ENCODE measurements around the gene SEMA3B. TPM values are rescaled to one million over a fixed set of nuclear protein-coding genes. Genes with fewer than 3 reads are reported as not detected.
"Not testable (repeated sequence)": the region's sequence is repeated elsewhere in the genome, so short reads cannot be mapped to it uniquely, and the experiment has no call there.

SEMA3B gene
- total RNA-seq, 1 experiment from 2014 or later = 0.43 TPM

GRCh38 chr3:50242851-50243542 lies 25.9 kb upstream of the SEMA3B start:
- DNase-seq (ENCODE audit: low spot score) = no peak
- POLR2A ChIA-PET (ENCODE audit: low non-redundant PET) = interaction anchor here (0.5 kb wide), 1 partner anchor 1142 kb away, joined by 3 read pairs; the partner anchor contains the start of gene MANF
- BruUV-seq (replicated peaks) = no TSS peak
- no peak overlapping the region for H3K4me3 ChIP-seq (ENCODE audit: low read depth, low read length, poor library complexity, severe bottlenecking)
- TF ChIP-seq CTCF (conservative IDR thresholded peaks at IDR 0.05; ENCODE audit: low read depth, low read length) (no peak), EZH2 (IDR thresholded peaks at IDR 0.05; ENCODE audit: borderline replicate concordance, low read depth, low read length, poor library complexity, severe bottlenecking) (no peak)
- peak overlapping the region; percentile 47 for H3K27ac ChIP-seq (ENCODE audit: low read depth, low read length, poor library complexity, severe bottlenecking)
- no peaks in the 10 kb centered on the region for H3K36me3 ChIP-seq (ENCODE audit: insufficient read depth, low read length, poor library complexity, severe bottlenecking)
- intact Hi-C loops (cut with micrococcal nuclease; ENCODE audit: unreplicated experiment) = no loop called here
- CTCF ChIA-PET = no interaction called here
- H3K9me3 ChIP-seq (ENCODE audit: low read depth, low read length, poor library complexity, severe bottlenecking) = no peaks in the 10 kb centered on the region
- peaks cover 23% of the 10 kb centered on the region for H3K4me1 ChIP-seq (ENCODE audit: insufficient read depth, low read length, poor library complexity, severe bottlenecking)
- H3K27me3 ChIP-seq (replicated peaks; ENCODE audit: insufficient read depth, low read depth, low read length, poor library complexity) = no peaks in the 10 kb centered on the region

- intact Hi-C loops (cut with micrococcal nuclease; ENCODE audit: unreplicated experiment) = no loop called here
- Histone ChIP-seq H3K36me3 (ENCODE audit: insufficient read depth, low read length, poor library complexity, severe bottlenecking) (no peaks in the 10 kb centered on the region), H3K9me3 (ENCODE audit: low read depth, low read length, poor library complexity, severe bottlenecking) (no peaks in the 10 kb centered on the region), H3K27me3 (replicated peaks; ENCODE audit: insufficient read depth, low read depth, low read length, poor library complexity) (no peaks in the 10 kb centered on the region), H3K27ac (ENCODE audit: low read depth, low read length, poor library complexity, severe bottlenecking) (no peak overlapping the region), H3K4me3 (ENCODE audit: low read depth, low read length, poor library complexity, severe bottlenecking) (no peak overlapping the region), H3K4me1 (ENCODE audit: insufficient read depth, low read length, poor library complexity, severe bottlenecking) (peaks cover 23% of the 10 kb centered on the region)
- TF ChIP-seq CTCF (conservative IDR thresholded peaks at IDR 0.05; ENCODE audit: low read depth, low read length) (no peak), EZH2 (IDR thresholded peaks at IDR 0.05; ENCODE audit: borderline replicate concordance, low read depth, low read length, poor library complexity, severe bottlenecking) (no peak)
- DNase-seq (ENCODE audit: low spot score) = no peak
- POLR2A ChIA-PET (ENCODE audit: low non-redundant PET) = interaction anchor here (0.5 kb wide), 1 partner anchor 1142 kb away, joined by 3 read pairs; the partner anchor contains the start of gene MANF
- no TSS peak for BruUV-seq (replicated peaks)
- CTCF ChIA-PET = no interaction called here
Observed at GRCh38 chr3:50243543-50243895, 25.4 kb upstream of the SEMA3B start.

- CTCF ChIA-PET = interaction anchor here (0.7 kb wide), 1 partner anchor 52 kb away, joined by 3 read pairs; no protein-coding TSS in a partner anchor
- not testable (repeated sequence) for H3K36me3 ChIP-seq (ENCODE audit: insufficient read depth, low read length, poor library complexity, severe bottlenecking)
Observed at GRCh38 chr3:50244813-50245212, 24.1 kb upstream of the SEMA3B start.

More at GRCh38 chr3:50244813-50245212, 24.1 kb upstream of the SEMA3B start:
- DNase-seq (ENCODE audit: low spot score); BruUV-seq (replicated peaks); H3K9me3 ChIP-seq (ENCODE audit: low read depth, low read length, poor library complexity, severe bottlenecking); intact Hi-C loops (cut with micrococcal nuclease; ENCODE audit: unreplicated experiment); H3K27ac ChIP-seq (ENCODE audit: low read depth, low read length, poor library complexity, severe bottlenecking); H3K4me3 ChIP-seq (ENCODE audit: low read depth, low read length, poor library complexity, severe bottlenecking); H3K27me3 ChIP-seq (replicated peaks; ENCODE audit: insufficient read depth, low read depth, low read length, poor library complexity): not testable (repeated sequence)
- peaks cover 23% of the 10 kb centered on the region for H3K4me1 ChIP-seq (ENCODE audit: insufficient read depth, low read length, poor library complexity, severe bottlenecking)
- POLR2A ChIA-PET (ENCODE audit: low non-redundant PET) = interaction anchor here (0.6 kb wide), 1 partner anchor 19 kb away, joined by 13 read pairs; no protein-coding TSS in a partner anchor
